OCI-LY3 (cell line): Measurements from ENCODE around the gene PTGES3L.

Experiments used
- EZH2phosphoT487 ChIP-seq: fragments of 200-600 bp; shearing (Covaris generic); IDR thresholded peaks from 2 replicates; pipeline ENCODE4 v1.6.1; 2018; ENCODE audit warnings: antibody characterized with exemption, mixed run types, low read depth
- TF ChIP-seq, protein P1 (sequence below): fragments of 200-600, 300-600 bp; sonication (generic); IDR thresholded peaks from 2 replicates; pipeline ENCODE4 v1.5.1; 2014; ENCODE audit warnings: antibody characterized with exemption, low read length, low read depth

DNA sequence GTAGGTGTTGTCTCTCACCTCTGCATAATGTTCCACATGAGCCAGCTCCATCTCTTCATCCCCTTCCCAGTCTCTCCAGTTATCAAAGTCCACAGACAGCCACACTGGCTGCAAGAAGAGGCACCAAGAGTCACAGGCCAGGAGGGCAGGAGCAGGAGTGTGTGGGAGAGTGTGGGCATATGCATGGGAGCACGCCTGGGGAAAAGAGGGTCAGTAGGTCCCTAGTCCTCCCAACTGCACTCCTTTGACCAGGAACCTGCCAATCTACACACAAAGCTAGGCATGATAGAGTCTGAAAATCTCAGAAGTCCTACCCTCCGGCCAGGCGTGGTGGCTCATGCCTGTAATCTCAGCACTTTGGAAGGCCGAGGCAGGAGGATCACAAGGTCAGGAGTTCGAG, 8.3 kb downstream of the PTGES3L start:
- TF ChIP-seq, protein P1, sequence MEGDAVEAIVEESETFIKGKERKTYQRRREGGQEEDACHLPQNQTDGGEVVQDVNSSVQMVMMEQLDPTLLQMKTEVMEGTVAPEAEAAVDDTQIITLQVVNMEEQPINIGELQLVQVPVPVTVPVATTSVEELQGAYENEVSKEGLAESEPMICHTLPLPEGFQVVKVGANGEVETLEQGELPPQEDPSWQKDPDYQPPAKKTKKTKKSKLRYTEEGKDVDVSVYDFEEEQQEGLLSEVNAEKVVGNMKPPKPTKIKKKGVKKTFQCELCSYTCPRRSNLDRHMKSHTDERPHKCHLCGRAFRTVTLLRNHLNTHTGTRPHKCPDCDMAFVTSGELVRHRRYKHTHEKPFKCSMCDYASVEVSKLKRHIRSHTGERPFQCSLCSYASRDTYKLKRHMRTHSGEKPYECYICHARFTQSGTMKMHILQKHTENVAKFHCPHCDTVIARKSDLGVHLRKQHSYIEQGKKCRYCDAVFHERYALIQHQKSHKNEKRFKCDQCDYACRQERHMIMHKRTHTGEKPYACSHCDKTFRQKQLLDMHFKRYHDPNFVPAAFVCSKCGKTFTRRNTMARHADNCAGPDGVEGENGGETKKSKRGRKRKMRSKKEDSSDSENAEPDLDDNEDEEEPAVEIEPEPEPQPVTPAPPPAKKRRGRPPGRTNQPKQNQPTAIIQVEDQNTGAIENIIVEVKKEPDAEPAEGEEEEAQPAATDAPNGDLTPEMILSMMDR, result no peak
- no peak for TF ChIP-seq EZH2phosphoT487
